Activated CD4-positive, alpha-beta T cell treated with anti-CD3 and anti-CD28 coated beads, Interleukin-10, Interleukin-2, amounts not matched to agents 100 ng/mL and 50 ng/mL, durations not matched to agents 16 hours and 8 hours (primary cell): ENCODE data around the gene DOCK1.
"Not testable (repeated sequence)": the region's sequence is repeated elsewhere in the genome, so short reads cannot be mapped to it uniquely, and the experiment has no call there.

Experiments
- DNase-seq: peaks from one replicate; pipeline ENCODE4 v3.0.0-alpha.2; 2020

Gene DOCK1

DNA sequence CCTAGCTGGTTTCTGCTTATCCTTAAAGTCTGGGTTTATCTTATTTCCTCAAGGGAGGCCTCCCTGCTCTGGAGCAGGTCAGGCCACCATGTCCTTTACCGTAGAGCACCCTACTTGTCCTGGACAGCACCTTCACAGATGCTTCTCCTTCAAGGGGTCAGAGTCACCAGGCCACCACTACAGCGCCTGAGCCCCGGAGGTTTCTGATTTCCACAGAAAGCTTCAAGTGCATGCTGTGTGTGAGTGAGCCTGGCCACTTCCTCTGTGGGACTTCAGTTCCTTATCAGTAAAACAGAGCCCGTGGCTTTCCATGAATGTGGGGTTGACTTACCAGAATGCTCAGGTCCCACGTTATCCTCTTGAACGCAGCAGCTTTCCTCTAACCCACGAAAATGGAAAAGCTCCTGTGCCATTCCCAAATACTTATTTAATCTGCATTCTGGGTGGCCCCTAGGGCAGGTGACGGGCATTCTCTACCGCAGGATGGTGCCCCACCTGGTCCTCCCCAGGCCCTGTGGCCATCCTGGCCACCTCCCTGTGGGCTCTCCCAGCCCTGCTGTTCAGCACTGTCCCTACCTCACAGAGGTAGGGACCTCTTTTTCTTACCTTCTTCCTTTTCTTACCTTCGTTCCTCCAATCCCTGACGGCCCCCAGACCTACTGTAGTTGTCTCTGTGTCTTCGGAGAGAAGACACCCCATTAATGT is 1.4 kb upstream of the DOCK1 start:
- no peak for DNase-seq

DNA sequence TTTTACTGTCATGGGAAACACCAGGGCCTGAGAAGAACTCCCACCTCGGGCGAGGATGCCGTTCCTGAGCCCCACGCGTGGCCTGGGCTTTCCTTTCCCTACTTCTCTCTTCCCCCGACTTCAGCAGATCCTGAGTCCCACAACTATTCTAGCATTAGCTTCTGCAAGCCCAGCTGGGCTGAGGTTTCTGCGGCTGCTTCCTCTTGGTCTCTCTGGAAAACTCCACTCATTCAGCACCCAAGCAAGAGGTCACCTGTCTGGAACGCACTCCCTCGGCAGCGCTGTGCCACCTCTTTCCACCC is 761 bp upstream of the DOCK1 start:
- no peak for DNase-seq

DNA sequence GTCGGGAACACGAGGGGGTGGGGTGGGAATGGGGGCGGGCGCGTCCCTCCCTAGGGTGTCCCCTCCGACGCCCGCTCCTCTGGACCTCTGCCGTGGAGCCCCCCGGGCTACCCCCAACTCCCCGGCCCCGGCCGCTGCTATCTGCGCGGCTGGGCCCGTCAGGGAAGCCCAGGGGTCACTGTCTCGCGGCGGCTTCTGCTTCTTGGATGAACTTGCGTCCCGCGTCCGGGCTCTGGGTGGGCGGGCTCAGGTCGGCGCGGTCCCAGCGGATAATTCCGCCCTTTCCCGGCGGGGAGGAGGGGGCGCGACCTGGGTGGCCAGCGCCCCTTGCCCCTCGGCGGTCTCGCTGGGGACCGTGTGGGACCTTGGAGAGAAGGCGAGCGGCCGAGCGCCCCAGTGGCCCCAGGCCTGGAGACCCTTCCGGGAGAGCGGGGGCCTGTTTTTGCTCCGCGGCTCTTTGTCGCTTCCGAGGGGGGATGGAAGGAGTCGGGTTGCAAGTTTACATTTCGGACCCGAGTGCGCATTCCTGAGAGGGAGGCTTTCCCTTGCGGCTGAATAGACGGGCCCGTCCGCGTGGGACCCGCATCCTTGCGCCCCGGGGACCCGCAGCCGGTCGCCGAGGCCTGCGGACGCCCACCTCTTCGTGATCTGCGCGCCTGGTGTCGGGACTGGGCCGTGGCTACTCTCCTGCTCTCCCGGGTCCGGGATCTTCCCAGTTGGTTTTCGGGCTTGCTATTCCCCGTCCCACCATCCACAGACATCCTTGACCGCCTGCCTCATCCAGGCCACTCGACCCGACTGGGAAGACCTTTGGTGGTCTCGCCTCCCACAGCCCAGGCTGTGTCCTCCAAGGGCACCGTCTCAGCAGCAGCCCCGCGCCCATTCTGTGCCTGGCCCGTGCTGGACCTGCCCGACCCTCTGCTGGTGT is 812 bp downstream of the DOCK1 start:
- DNase-seq, result no peak

DNA sequence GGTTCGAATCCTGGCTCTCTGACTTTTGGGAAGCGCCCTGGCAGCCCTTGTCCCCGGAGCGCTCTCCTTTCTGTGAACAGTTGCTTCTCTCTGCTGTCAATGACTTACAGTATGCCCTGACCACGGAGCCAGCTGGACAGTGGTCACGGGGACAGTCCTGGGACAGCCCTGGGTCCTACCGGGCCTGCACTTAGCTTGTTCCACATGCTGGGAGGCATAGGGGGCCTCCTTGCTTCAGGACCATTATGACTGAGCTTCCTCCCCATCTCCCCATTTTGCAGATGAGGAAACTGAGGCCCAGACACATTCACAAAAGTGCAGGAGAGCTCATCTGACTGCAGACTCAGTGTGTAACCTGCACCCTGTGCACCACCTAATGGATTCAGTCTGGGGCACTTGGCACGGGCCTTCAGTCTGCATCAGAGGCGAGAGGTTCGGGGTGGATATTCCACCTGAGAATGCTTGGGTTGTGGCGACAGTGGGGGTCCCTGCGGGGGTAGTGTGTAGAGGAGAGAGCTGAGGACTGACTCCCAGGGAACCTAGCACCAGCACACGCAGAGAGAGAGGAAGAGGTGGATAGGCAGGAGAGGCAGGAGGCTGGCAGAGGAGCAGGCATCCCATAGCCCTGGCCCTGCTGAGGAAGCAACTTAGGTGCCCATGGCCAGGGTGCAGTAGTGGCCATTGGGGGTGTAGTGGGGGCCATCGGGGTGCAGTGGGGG is 1.6 kb downstream of the DOCK1 start:
- no peak for DNase-seq

DNA sequence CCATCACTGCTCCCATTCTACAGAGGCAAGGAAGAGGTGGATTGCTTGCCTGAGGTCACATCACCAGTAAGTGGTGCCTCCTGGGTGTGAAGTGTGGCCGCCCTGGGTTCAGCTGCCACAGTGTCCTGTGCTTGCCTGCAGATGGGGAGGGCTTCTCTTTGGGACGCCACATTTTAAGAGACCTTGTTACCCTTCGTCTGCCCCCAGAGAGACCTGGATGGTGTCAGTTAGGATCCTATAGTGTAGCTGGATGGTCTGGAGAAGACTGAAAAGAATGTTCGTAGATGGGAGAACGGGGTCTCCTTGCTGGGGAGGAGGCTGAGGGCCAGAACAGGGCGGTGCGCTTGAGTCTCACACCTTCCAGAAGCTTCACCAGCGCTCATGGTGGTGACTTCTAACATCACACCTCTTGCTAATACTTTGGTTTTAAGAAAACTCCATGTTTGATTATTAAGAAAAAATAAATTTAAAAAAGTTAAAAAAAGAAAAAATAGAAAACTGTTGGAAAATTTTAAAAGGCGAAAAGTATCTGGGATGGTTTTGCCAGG is 2.3 kb downstream of the DOCK1 start:
- no peak for DNase-seq

DNA sequence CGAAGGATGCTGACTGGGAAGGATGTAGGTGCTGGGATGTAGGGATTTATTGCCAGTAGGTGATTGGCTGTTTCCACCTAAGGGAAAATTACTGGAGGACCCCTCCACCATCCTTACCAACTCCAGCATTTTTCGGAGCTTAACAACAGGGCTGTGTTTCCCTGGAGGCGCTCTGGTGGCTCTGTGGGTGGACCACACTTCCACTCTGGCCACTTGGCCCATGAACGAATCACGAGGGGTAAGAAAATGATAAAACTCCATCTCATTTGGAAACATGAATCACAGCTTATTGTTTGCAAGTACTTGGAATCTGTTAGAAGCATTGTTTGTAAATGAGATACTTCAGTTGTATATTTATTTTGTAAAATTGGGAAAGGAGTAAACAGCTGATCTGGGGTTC is 3.0 kb downstream of the DOCK1 start:
- no peak for DNase-seq

DNA sequence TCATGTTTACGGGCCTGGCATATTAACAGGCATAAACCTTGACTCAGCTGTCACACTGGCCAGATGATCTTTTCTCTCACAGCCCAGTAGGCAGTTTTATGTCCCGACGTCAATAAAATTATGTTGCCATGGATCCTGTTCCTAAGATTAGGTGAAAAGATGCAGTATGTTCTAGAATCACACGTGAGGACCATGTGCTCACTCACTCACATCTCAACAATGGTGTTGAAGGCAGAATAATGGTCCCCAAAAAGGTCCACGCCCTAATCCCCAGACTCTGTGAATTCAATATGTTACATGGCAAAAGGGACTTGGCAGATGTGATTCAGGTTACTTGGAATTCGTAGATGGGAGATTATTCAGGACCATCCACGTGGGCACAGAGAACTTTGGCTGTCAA is 3.5 kb downstream of the DOCK1 start:
- no peak for DNase-seq

DNA sequence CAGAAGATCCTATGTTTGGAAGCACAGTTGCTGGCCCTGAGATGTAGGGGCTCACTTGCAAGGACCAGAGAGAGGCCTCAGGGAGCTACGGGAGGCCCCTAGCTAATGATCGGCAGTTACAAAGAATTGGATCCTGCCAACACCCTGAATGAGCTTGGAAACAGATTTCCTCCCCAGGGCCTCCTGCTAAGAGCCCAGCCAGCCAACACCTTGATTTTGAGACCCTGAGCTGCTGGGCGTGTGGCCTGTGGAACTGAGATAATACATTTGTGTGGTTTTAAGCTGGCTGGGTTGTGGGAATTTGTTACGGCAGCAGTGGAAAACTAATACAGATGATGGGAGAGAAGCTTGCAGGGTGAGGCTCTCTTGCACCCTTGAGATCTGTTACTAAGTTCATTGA is 3.9 kb downstream of the DOCK1 start:
- no peak for DNase-seq

DNA sequence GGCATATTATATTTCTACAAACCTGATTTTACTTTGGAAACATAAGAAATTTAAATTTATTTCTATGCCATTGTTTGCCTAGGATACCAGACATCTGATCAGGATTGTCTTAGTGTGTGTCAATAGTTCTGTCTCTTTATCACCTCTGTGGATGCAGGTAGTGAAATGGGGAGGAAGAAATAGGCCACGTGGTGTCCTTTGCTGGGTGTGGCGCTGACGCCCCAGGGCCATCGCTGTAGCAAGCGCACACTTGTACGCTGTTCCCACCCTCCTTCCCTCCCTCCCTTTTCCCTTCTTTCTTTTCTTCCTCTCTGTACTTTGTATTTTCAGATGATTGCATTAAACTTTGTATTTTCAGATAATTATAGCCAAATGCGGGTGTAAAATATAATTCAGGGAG is 5.0 kb downstream of the DOCK1 start:
- no peak for DNase-seq

DNA sequence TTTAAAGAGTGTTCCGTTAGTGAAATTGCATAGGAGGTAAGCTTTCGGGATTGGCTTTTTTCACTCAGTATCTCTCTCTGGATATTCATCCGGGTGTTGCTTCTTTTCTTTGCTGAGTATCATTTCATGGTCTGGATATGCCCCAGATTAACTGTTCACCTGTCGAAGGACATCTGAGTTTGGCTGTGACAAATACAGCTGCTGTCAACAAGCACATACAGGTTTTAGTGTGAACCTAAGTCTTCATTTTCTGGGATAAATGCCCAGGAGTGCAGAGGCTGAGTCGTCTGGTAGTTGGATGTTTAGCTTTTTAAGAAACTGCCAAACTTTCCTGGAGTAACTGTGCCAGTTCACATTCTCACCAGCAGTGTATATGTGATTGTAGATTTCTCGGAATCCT is 5.6 kb downstream of the DOCK1 start:
- no peak for DNase-seq

DNA sequence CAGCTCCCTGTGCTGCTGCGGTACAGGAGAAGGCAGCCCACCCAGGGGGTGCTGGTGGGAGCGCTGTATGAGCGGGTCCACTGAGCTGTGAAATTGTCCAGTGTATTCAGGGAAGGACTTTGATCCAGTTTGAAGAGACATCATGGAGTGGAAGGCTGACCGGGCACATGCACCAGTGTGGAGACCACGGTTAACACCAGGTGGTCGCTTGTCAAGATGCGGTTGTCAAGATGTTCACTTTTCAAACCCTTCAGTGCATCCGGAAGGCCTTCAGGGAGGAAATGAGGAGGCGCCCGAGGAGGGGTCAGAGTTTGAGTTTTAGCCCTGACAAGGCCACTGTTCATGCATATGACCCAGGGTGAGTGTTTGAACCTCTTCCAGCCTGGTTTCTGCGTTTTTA is 6.1 kb downstream of the DOCK1 start:
- no peak for DNase-seq

DNA sequence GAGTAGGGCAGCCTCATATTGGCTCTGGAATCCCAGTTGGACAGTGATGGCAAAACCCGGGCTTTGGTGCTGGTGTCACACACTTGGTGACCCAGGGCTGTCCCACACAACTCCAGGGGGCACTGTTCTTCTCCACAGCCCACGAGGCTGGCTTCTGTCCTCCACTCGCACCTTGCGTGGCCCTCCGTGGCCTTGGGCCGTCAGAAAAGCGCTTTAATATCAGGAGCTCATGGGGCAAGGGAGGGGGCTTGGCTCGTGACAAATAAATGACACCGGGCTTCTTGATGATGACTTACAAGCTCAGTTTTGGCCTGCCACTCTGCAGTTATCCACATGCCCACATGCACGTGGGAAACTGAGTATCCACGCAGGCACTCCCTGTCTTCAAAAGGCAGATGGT is 8.1 kb downstream of the DOCK1 start:
- no peak for DNase-seq

DNA sequence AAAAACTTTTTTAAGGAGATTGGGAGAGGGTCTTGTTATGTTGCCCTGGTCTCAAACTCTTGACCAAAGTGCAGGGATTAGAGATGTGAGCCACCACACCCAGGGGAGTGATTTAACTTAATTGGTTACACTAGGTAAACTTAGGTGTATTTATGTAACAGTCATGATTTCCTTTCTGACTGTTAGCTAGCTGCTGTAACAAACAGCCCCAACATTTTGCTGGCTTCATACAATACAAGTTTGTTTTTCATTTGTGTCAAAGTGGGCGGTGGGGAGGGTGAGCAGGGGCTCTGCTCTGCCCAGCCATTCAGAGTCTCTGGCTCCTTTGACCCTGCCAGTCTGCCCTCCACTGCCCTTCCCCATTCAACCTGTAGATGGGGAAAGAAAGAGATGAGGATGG is 9.3 kb downstream of the DOCK1 start:
- DNase-seq, result no peak

DNA sequence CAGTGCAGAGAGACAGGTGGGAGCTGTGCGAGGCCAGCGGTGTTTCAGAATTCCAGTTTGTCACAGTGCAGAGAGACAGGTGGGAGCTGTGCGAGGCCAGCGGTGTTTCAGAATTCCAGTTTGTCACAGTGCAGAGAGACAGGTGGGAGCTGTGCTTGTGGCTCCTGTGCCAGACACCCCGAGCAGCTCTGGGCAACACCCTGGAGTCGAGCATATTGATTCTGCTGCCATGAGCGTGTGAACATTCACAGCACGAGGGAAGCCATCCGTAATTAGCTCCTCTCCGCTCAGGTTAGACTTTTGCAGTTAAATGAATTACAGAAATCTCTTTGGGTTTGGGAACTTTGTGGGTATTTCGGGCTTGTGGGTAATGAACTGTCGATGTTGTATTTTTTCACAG is 11.7 kb downstream of the DOCK1 start:
- DNase-seq, result not testable (repeated sequence)

DNA sequence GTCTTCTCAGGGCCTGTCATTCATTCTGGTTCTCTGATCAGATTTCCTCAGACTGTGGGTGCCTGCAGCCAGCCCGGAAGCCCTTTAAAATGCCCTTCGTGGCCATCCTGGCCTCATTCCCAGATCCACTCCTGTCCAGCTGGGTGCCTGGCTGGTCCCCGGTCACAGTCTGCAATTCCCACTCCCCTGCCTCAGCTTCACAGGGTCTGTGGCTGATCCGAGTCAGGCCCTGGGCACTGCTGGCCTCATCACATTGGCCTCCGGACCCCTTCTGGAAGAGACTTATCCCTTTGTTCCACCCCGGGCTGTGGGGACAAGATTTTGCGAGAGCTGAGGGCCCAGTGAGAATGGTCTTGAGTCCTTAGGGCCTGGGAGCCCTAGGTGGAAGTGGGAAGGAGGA is 12.1 kb downstream of the DOCK1 start:
- no peak for DNase-seq

DNA sequence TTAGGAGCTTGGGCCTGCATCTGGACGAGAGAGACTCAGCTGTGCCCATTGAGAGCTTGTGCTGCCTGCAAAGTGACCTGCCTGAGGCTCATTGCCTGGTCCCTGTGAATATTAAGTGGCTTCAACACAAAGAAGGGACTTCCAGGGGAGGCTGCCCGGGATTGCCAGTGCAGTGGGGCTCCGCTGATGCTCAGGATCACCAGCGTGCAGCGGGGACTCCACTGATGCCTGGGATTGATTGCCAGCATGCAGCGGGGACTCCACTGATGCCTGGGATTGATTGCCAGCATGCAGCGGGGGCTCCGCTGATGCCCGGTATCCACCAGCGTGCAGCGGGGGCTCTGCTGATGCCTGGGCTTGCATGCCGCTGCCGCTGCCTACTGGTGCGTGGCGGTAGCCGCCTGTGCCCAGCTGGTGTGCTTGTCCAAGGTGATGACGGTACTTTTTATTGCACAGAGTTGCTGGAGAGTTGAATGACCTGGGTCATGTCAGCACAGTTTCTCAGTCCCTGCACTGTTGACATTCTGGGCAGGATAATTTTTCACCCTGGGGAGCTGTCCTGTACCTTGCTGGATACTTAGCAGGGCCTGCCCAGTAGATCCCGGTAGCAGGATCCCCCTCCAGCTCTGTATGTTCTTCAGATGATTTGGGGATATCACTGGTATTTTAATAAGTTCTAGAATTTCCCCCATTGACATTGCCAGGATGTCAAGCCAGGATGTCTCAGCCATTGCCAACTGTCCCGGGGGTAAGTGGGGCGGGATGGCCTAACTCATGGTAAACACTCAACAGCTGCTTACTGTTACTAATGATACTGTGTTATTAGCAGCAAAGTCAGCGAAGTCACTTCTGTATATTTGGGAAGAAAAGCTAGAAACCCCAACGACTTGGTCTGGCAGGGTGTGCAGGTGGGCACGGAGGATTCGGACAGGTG is 13.0 kb downstream of the DOCK1 start:
- no peak for DNase-seq

DNA sequence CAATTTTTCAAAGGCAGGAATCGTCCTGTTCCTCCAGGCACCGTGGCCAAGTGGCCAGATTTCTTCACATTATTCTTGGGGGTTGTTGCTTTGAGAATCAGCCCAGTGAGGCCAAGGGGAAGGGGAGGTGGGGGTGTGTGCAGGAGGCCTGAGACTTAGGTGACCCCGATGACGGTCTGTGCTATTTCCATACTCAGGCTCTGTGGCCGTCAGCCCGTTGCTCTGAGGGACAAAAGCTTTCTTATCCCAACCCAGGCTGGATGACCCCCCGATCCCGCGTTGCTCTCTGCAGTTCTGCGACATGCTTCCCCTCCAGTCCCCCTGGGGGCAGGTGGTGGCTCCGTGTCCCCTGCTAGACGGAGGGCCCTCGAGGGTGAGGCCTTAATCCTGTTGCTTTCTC is 14.2 kb downstream of the DOCK1 start:
- no peak for DNase-seq

DNA sequence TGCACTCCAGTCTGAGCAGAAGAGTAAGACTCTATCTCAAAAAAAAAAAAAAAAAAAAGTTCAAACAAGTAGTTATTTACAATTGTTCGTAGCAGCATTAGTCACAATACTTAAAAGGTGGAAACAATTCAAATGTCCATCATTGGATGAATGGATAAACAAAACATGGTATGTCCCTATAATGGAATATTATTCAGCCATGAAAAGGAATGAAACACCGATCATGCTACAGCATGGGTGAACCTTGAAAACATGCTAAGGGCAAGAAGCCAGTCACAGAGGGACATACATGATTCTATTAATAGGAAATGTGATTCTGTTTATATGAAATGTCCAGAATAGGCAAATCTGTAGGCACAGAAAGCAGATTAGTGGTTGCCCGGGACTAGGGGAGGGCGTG is 15.9 kb downstream of the DOCK1 start:
- DNase-seq, result no peak

DNA sequence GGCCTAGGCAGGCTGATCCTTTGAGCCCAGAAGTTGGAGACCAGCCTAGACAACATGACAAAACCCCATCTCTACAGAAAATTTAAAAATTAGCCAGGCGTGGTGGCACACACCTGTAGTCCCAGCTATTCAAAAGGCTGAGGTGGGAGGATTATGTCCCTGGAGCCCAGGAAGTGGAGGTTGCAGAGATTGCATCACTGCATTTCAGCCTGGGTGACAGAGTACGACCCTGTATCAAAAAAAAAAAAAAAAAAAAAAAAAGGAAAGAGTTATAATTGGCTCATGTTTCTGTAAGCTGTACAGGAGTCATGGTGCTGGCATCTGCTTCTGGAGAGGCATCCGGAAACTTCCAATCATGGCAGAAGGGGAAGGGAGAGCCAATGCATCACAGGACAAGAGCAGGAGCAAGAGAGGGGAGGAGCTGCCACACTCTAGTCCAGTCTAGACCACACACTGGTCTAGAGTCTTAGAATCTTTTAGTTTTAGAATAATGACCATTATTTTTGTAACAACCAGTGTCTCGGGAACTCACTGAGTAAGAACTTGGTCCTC is 16.8 kb downstream of the DOCK1 start:
- DNase-seq, result no peak

DNA sequence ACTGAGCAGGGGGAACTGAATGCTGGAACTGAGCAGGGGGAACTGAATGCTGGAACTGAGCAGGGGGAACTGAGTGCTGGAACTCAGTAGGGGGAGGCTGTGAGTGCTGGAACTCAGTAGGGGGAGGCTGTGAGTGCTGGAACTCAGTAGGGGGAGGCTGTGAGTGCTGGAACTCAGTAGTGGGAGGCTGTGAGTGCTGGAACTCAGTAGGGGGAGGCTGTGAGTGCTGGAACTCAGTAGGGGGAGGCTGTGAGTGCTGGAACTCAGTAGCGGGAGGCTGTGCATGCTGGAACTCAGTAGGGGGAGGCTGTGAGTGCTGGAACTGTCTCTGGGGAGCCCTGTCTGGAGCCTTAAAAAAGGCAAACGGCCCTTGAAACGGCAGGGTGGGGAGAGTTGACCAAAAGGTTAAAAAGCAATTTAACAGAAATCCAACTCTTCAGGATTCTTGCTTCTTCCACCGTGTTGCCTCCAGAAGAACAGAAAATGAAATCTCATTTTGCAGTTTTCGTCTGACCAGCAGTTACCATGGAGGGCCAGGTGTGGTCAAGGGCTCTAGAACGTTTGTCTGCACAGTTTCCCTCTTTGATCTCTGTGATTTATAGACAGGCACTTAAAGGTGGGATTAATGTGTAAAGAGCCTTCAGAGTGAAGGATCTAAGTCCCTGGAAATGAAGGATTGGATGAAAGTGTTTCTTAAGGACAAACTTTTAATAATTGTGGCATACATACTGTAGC is 19.1 kb downstream of the DOCK1 start:
- DNase-seq, result no peak

DNA sequence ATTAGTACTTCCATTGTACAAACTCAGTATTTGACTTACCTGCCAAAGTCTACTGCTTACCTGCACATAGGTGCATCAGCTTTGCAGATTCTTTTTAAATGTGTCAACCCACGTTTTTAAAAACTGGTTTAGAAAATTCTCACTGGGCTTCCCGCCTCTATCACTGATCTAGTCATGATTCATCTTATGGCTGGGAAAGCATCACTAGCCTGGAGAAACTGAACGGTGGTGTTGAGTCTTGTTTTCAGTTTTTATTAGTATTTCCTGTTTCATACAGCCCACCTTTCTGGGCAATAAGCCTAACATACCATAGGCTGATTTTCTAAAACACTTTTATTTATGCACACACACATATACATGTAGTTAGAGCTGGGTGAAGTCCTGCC is 19.7 kb downstream of the DOCK1 start:
- no peak for DNase-seq

DNA sequence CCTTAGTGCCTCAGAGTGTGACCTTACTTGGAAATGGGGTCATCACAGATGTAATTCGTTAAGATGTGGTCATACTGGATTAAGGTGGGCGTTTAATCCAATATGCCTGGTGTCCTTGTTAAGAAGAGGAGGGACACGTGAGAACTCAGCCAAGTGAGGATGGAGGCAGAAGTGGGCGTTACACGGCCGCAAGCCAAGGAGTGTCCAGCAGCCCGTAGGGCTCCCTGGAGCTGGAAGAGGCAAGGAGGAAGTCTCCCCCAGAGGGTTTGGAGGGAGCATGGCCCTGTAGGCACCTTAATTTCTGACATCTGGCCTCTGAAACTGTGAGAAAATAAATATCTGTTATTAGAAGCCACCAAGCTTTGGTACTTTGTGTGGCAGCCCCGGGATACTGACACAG is 21.3 kb downstream of the DOCK1 start:
- no peak for DNase-seq
